Sigmoid colon (tissue), 7 donors: ENCODE results near the gene KLHL42. TPM values are rescaled to one million over a fixed set of nuclear protein-coding genes. Genes with fewer than 3 reads are reported as not detected.

Experiments
- DNase-seq: peaks from one replicate; pipeline ENCODE4 v3.0.0-alpha.2; 2019
- H3K27ac ChIP-seq, 4 donors: fragments of 200-600 bp; sonication (generic); one replicate each; pipeline ENCODE4 v1.5.1; 2016 to 2019; ENCODE audit warnings: mild to moderate bottlenecking in 1 of 4
- H3K27me3 ChIP-seq, 3 donors: fragments of 200-600 bp; sonication (generic); one replicate each; pipeline ENCODE4 v1.5.1; 2019; ENCODE audit warnings: mild to moderate bottlenecking in 1 of 3
- H3K36me3 ChIP-seq, 4 donors: fragments of 200-600 bp; sonication (generic); one replicate each; pipeline ENCODE4 v1.5.1; 2016 to 2019
- H3K4me1 ChIP-seq, 4 donors: fragments of 200-600 bp; sonication (generic); one replicate each; pipeline ENCODE4 v1.5.1; 2017 to 2019
- H3K4me3 ChIP-seq, 4 donors: fragments of 200-600 bp; sonication (generic); one replicate each; pipeline ENCODE4 v1.5.1; 2017 to 2019; ENCODE audit warnings: mild to moderate bottlenecking in 2 of 4, moderate library complexity in 1 of 4
- H3K9me3 ChIP-seq, 4 donors: fragments of 200-600 bp in 3 of 4; sonication (generic) in 3 of 4; one replicate each; pipeline versions ENCODE4 v1.5.1 to v1.6.1; 2013 to 2019
- CTCF ChIP-seq, 4 experiments: fragments of 450-650 bp in 3 of 4; fragments of 200-600 bp in 1 of 4; IDR thresholded peaks; one replicate each; pipeline ENCODE4 v1.5.1; 2016 to 2019; ENCODE audit warnings: antibody characterized with exemption in 4 of 4, mild to moderate bottlenecking in 3 of 4, moderate library complexity in 2 of 4
- EP300 ChIP-seq, 4 donors: sonication (generic); formaldehyde crosslinking; IDR thresholded peaks; one replicate each; pipeline ENCODE4 v1.6.1; 2017; ENCODE audit warnings: antibody characterized with exemption in 4 of 4
- POLR2A ChIP-seq, 2 donors: fragments of 450-650 bp; IDR thresholded peaks; one replicate each; pipeline ENCODE4 v1.6.1; 2016; ENCODE audit warnings: antibody characterized with exemption in 2 of 2, mild to moderate bottlenecking in 2 of 2, moderate library complexity in 2 of 2
- POLR2AphosphoS5 ChIP-seq, 4 donors: sonication (generic); formaldehyde crosslinking; IDR thresholded peaks; one replicate each; pipeline ENCODE4 v1.6.1; 2017; ENCODE audit warnings: antibody characterized with exemption in 4 of 4
- WGBS, 2 donors: extraction: QIAGEN DNeasy Blood & Tissue Kit; methylation state at CpG; one replicate each; pipeline ENCODE4 v1.1.7; 2013; 5-methylcytosine and 5-hydroxymethylcytosine counted together
- intact Hi-C: fragments of 100-400 bp; cut with DNase I; formaldehyde crosslinking; loops from one replicate; pipeline ENCODE4 v1.15.1; 2023
- polyA plus RNA-seq, 3 donors: library from polyadenylated mRNA; stranded (reverse); fragments of 200-250 nt; gene quantifications; one replicate each; pipeline ENCODE4 v1.2.3, GENCODE V29; 2013
- total RNA-seq, 4 donors: library from RNA; depleted of rRNA; stranded (reverse); fragments of >200 nt; gene quantifications; one replicate each; pipeline ENCODE4 v1.1.0, GENCODE V29; 2016
- donor health status: healthy with polysubstance abuse.
- donor health status: Bipolar disorder and iron deficiency.
- donor health status: healthy.

Gene KLHL42
- total and polyA plus RNA-seq, 7 donors: 3.6 to 78.1 (median 60.7) TPM

- H3K36me3 ChIP-seq: peaks cover 20 to 90% (median 48%) of the 10 kb centered on the region in 4 donors
These were observed 17.4 kb downstream of the KLHL42 start for GRCh38 chr12:27797301-27798025.

DNA sequence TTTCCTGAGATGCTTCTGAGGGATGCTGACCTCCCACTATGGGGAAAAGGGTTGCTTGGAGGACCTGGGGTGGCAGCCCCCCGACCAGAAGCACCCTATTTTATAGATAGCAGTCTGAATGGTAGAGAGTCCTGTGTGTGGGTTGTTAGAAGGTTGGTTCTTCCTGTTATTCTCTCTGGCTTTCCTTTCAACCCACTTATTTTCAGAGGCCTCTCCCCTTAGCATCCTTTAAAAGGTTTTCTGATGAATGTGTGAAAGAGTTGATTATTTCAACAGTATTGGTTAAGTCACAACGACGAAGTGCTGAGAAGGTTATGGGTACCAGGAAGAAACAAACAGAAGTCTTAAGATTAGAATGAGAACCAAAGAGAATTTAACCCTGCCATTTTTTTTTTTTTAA is 20.8 kb downstream of the KLHL42 start:
- no peaks in the 10 kb centered on the region for H3K27me3 ChIP-seq
- TF ChIP-seq EP300 (IDR thresholded peaks at IDR 0.05): no peak
- H3K36me3 ChIP-seq: peaks cover 7 to 58% (median 26%) of the 10 kb centered on the region in 4 donors
- DNase-seq: no peak
- no peak overlapping the region for H3K4me3 ChIP-seq
- intact Hi-C loops: no loop called here
- H3K4me1 ChIP-seq: peaks cover 0 to 8% (median 0%) of the 10 kb centered on the region in 4 donors
- 75 to 93% methylated on average over 3 of the region's 3 CpGs for WGBS, 2 donors
- H3K27ac ChIP-seq: no peak overlapping the region
- no peaks in the 10 kb centered on the region for H3K9me3 ChIP-seq

More at GRCh38 chr12:27797301-27798025, 17.4 kb downstream of the KLHL42 start:
- H3K4me1 ChIP-seq: no peaks in the 10 kb centered on the region
- H3K9me3 ChIP-seq: no peaks in the 10 kb centered on the region
- no peak overlapping the region for H3K27ac ChIP-seq
- WGBS, 2 donors: 96 to 97% methylated on average over 24 of the region's 24 CpGs
- H3K27me3 ChIP-seq: no peaks in the 10 kb centered on the region
- intact Hi-C loops: no loop called here
- H3K4me3 ChIP-seq: no peak overlapping the region
- no peak for DNase-seq
- no peak for TF ChIP-seq EP300 (IDR thresholded peaks at IDR 0.05)

- Histone ChIP-seq H3K36me3 (peaks cover 7 to 51% (median 24%) of the 10 kb centered on the region in 4 donors), H3K27ac (no peak overlapping the region), H3K4me3 (no peak overlapping the region), H3K4me1 (peaks cover 0 to 8% (median 0%) of the 10 kb centered on the region in 4 donors), H3K9me3 (no peaks in the 10 kb centered on the region), H3K27me3 (no peaks in the 10 kb centered on the region)
- no peak for TF ChIP-seq POLR2AphosphoS5 (IDR thresholded peaks at IDR 0.05)
- TF ChIP-seq POLR2A (IDR thresholded peaks at IDR 0.05): no peak
- no peak for TF ChIP-seq EP300 (IDR thresholded peaks at IDR 0.05)
- no peak for TF ChIP-seq CTCF (IDR thresholded peaks at IDR 0.05)
- WGBS, 2 donors: 88 to 92% methylated on average over 5 of the region's 5 CpGs
- DNase-seq: no peak
- intact Hi-C loops: no loop called here
These were observed 21.6 kb downstream of the KLHL42 start for GRCh38 chr12:27801630-27802029.

DNA sequence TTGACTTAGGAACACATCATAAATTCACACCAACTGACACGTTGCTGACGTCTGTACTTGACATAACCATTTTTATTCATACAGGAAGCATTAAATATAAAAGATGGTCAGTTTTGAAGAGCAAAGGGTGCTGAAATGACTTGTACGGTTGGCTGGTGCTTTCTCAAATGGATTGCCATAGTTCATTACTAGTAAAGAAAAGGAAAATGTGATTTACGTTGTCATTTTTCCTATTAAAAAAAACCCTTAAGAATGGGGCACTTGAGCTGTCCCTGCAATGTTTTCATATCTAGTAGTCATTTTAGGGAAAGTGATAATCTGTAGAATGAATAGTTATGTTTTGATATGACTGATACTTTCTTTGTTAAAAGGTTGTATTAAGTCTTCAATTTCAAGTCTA is 22.5 kb downstream of the KLHL42 start:
- H3K9me3 ChIP-seq: no peaks in the 10 kb centered on the region
- TF ChIP-seq POLR2A (IDR thresholded peaks at IDR 0.05): no peak
- DNase-seq: no peak
- H3K27me3 ChIP-seq: no peaks in the 10 kb centered on the region
- no peak overlapping the region for H3K27ac ChIP-seq
- H3K4me3 ChIP-seq: no peak overlapping the region
- intact Hi-C loops: no loop called here
- peaks cover 7 to 43% (median 17%) of the 10 kb centered on the region in 4 donors for H3K36me3 ChIP-seq
- H3K4me1 ChIP-seq: peaks cover 0 to 8% (median 0%) of the 10 kb centered on the region in 4 donors
- WGBS, 2 donors: 48 to 61% methylated on average over 4 of the region's 4 CpGs

DNA sequence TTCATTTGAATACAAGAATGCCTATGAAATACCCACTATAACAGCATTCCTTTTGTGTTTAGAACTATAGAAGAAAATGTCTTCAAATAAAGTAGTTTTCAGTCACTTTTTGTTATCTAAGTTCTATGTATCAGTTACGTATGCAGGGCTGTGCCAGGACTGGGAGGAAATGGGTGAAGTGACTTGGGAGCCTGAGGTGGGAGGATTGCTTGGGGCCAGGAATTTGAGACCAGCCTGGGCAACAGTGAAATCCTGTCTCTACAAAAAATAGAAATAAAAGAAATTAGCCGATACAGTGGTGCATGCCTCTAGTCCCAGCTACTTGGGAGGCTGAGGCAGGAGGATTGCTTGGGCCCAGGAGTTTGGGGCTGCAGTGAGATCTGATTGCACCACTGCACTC is 22.9 kb downstream of the KLHL42 start:
- Histone ChIP-seq H3K27ac (no peak overlapping the region), H3K4me3 (no peak overlapping the region), H3K9me3 (no peaks in the 10 kb centered on the region), H3K36me3 (peaks cover 7 to 38% (median 13%) of the 10 kb centered on the region in 4 donors), H3K27me3 (no peaks in the 10 kb centered on the region), H3K4me1 (peaks cover 0 to 8% (median 0%) of the 10 kb centered on the region in 4 donors)
- TF ChIP-seq POLR2AphosphoS5 (IDR thresholded peaks at IDR 0.05) (no peak), EP300 (IDR thresholded peaks at IDR 0.05) (no peak), POLR2A (IDR thresholded peaks at IDR 0.05) (no peak), CTCF (IDR thresholded peaks at IDR 0.05) (no peak)
- 96 to 97% methylated on average over 2 of the region's 2 CpGs for WGBS, 2 donors
- DNase-seq: no peak
- intact Hi-C loops: no loop called here

DNA sequence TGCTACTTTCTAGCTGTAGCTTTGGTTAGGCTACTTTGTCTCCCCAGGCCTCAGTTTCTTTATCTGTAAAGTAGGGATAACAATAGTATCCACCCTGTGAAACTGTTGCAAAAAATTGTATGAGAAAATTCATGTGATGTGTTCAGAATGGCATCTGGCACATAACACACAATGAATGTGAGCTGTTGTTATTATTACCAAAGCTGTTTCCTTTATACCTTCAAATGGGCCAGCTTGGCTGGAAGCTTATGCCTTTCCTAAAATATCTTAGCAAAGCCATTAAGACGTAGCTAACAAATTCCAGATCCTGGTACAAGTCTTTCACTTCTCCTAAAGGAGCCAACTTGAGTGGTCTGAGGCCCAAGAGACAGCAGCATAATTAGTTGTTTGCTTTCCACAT is 25.2 kb downstream of the KLHL42 start:
- Histone ChIP-seq H3K27ac (no peak overlapping the region), H3K9me3 (no peaks in the 10 kb centered on the region), H3K4me3 (no peak overlapping the region), H3K4me1 (peaks cover 0 to 8% (median 0%) of the 10 kb centered on the region in 4 donors), H3K36me3 (peaks cover 0 to 15% (median 0%) of the 10 kb centered on the region in 4 donors), H3K27me3 (no peaks in the 10 kb centered on the region)
- intact Hi-C loops: no loop called here
- WGBS, 2 donors: 0% methylated on average over 1 of the region's 1 CpG
- TF ChIP-seq POLR2AphosphoS5 (IDR thresholded peaks at IDR 0.05): no peak
- TF ChIP-seq POLR2A (IDR thresholded peaks at IDR 0.05): no peak
- TF ChIP-seq EP300 (IDR thresholded peaks at IDR 0.05): no peak
- no peak for TF ChIP-seq CTCF (IDR thresholded peaks at IDR 0.05)
- DNase-seq: no peak
